HG03159 (cell line): ENCODE results near the gene GRK3.
A peak's percentile ranks its signal among the peaks of the same experiment; 100 is the strongest.
"Not testable (repeated sequence)": the region's sequence is repeated elsewhere in the genome, so short reads cannot be mapped to it uniquely, and the experiment has no call there.

Source experiments
- ATAC-seq: cut with Tn5 transposase; IDR thresholded peaks from one replicate; pipeline ENCODE4 v1.9.1; 2021; ENCODE audit warnings: mild to moderate bottlenecking, moderate library complexity; ENCODE audit not compliant: unreplicated experiment

GRK3 gene

GRCh38 chr22:25548866-25549464 is 15.5 kb upstream of the GRK3 start:
- no peak for ATAC-seq

- ATAC-seq: no peak
Measured at GRCh38 chr22:25551396-25551795, 13.1 kb upstream of the GRK3 start.

DNA sequence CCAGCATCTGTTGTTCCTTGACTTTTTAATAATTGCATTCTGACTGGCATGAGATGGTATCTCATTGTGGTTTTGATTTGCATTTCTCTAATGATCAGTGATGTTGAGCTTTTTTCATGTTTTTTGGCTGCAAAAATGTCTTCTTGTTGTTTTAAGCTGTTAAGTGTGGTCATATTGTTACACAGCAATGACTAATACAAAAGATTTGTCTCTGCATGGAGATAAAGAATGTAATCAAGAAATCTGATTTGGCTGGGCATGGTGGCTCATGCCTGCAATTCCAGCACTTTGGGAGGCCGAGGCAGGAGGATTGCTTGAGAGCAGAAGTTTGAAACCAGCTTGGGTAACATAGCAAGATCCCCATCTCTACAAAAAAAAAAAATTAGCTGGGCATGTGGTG is 12.1 kb upstream of the GRK3 start:
- ATAC-seq: not testable (repeated sequence)

- no peak for ATAC-seq
Measured at GRCh38 chr22:25553131-25553530, 11.3 kb upstream of the GRK3 start.

DNA sequence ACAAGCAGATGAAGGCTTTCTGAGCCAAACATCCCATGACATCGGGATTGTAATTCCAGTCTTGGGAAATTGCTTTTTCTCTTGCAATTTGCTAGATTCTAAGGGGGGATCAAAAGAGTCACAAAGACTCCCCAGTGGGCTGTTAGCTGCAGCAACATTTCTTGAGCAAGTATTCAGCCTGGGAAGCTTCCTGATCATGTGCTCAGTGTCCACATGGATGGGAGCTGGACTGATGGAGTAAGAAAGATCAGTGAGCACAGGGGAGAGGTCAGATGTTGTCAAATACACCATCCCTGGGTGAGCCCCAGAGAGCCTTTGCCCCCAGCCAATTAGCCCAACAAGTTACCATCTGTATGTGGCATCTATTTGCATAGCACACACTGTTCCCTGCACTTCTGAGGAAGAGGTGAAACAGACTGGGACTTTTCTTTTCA is 10.2 kb upstream of the GRK3 start:
- no peak for ATAC-seq

DNA sequence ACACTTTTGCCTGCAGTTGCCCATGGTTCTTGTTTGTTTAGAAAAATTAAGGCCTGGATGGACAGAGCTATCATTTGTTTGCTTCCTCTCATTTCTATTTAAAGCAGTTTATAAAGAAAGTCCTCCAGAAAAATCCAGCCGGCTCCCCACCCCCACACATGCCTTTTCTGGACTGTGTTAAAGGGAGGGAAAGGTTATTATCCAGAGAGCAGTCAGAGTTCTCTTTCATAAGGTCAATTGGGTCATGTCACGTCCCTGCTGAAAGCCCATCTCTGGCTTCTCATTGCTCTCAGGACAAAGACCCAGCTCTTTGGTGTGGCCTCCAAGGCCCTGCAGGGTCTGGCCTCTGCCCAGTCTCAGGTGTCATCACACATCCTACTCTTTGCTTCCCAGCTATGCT is 9.8 kb upstream of the GRK3 start:
- no peak for ATAC-seq

- no peak for ATAC-seq
Measured at GRCh38 chr22:25555586-25555985, 8.9 kb upstream of the GRK3 start.

- no peak for ATAC-seq
Measured at GRCh38 chr22:25557218-25557617, 7.3 kb upstream of the GRK3 start.

DNA sequence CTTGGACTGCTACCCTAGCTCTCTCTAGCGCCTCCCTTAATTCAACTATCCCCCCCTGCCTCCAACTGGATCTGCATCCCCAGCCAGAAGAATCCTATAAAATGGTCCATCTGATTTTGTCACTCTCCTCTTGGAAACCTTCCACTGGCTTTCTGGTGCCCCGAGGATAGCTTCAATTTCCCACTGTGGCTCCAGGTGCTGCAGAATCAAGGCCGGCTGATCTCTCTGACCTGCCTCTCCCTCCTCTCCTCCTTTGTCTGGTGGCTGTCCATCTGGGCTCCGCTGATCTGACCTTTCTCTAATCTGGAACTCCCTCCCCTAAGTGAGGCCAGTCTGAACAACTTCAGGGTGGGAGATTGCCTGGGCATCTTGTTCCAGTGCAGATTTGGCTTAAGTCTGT is 6.1 kb upstream of the GRK3 start:
- ATAC-seq: no peak

GRCh38 chr22:25559910-25560309 is 4.6 kb upstream of the GRK3 start:
- ATAC-seq: not testable (repeated sequence)

GRCh38 chr22:25561182-25561581 is 3.3 kb upstream of the GRK3 start:
- not testable (repeated sequence) for ATAC-seq

DNA sequence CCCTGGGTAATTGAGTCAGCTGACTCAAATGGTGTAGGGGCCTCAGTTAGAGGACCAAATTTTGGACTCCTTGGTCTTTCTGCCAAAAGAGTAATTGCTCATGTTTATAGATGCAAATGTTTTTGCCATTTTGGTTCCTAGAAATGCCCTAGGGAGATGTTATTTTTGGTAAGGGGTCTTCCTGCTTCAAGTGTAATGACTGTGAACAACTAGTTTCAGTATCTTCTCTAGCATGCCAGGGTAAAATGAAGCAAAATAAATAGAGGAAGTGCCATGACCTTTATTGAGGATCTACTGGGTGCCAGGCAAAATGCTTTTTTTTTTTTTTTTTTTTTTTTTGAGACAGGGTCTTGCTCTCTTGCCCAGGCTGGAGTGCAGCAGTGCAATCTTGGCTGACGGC is 2.5 kb upstream of the GRK3 start:
- not testable (repeated sequence) for ATAC-seq

DNA sequence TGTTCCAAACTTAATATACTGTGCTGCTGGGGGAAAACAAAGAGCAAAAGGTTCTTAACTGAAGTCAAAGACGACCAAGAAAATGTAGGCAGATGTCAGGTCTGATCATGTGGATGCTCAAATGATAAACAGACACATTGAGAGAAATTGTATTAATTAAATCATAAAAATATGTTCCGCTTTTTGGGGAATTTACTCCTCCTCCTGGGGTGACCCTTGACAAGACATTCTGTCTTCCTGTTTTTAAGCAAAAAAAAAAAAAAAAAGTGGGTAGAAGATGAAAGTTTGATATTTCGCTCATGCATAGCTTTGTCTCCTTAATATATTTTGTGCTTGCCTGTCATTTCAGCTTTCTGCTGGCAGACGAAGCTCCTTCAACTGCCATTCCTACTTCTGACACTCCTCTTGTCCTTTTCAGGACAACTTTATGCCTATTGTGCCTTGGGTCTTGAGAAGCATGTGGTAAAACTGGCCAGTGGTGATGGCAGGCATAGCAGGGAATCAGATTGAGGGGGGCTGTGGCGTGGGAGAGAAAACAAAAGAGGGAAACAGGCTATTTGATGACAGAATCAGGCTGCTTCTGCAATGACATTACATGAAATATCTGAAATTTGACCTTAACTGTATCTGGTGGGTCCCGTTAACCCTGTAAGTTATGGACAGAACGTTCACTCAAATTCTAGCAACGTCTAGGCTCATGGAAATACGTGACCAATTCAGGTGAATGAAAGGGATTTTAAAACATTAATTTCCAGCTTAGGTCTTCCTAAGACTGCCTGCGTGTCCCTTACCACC is 1.3 kb upstream of the GRK3 start:
- ATAC-seq: not testable (repeated sequence)

GRCh38 chr22:25563761-25564319 is 635 bp upstream of the GRK3 start:
- ATAC-seq: peak; percentile 27

GRCh38 chr22:25564979-25565677 is 653 bp downstream of the GRK3 start:
- ATAC-seq: peak; percentile 3

- no peak for ATAC-seq
Measured at GRCh38 chr22:25566186-25566897, 1.9 kb downstream of the GRK3 start.

DNA sequence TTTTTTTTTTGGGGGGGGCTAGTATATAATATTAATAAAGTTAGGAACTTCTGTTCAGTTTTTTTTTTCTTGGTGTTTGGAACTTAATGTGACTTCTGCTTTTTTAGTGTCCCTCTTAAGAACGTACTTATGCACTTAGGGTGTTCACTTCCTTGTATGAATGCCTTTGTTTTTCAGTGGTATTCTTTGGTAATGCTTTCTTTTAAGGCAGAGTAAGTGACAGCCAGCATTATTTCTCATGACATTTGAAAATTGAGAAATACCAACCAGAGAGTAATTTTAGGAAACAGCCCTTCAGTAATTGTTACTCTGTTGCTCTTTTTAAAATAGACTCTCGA is 2.4 kb downstream of the GRK3 start:
- no peak for ATAC-seq

GRCh38 chr22:25567251-25567675 is 2.8 kb downstream of the GRK3 start:
- no peak for ATAC-seq

GRCh38 chr22:25568066-25568465 is 3.6 kb downstream of the GRK3 start:
- ATAC-seq: not testable (repeated sequence)

DNA sequence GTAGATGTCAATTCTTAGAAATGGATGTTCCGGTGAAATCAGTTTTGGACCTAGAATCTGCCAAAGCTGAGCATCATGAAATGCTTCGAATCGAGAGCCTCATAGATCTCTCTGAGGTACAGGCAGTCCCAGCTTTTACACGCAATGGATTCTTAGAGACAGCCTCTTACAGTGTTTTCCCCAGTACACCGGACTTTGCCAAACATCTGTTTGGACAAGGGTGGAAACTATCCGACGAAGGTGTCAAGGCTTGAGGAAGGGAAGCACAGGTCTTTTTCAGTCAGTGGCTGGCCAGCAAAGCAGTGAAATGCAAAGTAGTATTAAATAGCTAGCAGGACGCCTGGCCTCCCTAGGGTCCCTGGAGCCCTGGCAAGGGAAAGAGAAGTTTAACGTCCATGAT is 4.9 kb downstream of the GRK3 start:
- no peak for ATAC-seq

- no peak for ATAC-seq
Measured at GRCh38 chr22:25569983-25570382, 5.5 kb downstream of the GRK3 start.
